Raji (cell line): ENCODE measurements around the gene GAB2.

Source experiments
- POLR2A ChIP-seq: IDR thresholded peaks from 2 replicates; pipeline ENCODE4 v1.6.1; 2011; ENCODE audit warnings: low read depth, low read length, control low read depth; ENCODE audit not compliant: insufficient read depth

The GAB2 gene

DNA sequence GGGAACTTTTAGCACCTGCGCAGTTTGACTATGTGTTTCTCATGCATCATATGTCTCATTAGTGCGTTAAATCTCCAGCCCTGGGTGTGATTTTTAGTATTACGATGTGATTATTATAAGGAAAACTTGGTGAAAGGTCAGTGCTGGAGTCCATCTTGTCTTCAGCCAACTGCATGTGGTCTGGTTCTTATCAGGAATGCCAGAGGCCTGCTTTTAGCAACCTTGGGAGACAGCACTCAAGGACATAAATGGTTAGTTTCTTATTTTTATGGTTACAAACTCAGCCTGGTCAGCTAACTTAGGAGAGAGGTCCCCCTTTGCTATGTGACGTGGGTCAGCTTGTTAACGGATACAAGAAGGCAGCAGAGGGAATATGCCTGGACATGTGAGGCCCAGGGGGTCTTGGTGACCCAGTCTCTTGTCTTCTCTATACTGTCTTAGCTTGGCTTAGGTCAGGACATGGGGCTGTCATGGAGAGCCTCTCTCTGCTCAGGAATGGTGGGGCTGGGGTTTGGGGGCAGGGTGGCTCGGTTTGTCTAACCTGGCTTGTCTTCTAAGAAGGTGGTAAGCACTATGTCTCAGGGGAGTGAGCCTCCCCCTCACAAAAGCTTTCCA lies 250.7 kb downstream of the GAB2 start:
- no peak for TF ChIP-seq POLR2A
